Transverse colon (tissue), 4 donors: ENCODE data around the gene ZNF280C. TPM values are rescaled to one million over a fixed set of nuclear protein-coding genes. Genes with fewer than 3 reads are reported as not detected.
"Not testable (repeated sequence)": the region's sequence is repeated elsewhere in the genome, so short reads cannot be mapped to it uniquely, and the experiment has no call there.

ENCODE experiments used
- DNase-seq: peaks from one replicate; pipeline ENCODE4 v3.0.0-alpha.2; 2019
- H3K27ac ChIP-seq, 4 donors: fragments of 200-600 bp; sonication (generic); 2 replicates each; pipeline ENCODE4 v1.5.1; 2016 to 2018; ENCODE audit warnings: inconsistent platforms in 4 of 4
- H3K27me3 ChIP-seq: fragments of 200-600 bp; sonication (generic); 2 replicates; pipeline ENCODE4 v1.5.1; 2017; ENCODE audit warnings: inconsistent platforms
- H3K36me3 ChIP-seq, 4 donors: fragments of 200-600 bp; sonication (generic); 2 replicates each; pipeline ENCODE4 v1.5.1; 2017 to 2019; ENCODE audit warnings: inconsistent platforms in 4 of 4
- H3K4me1 ChIP-seq, 4 donors: fragments of 200-600 bp; sonication (generic); 2 replicates each; pipeline ENCODE4 v1.5.1; 2017 to 2020; ENCODE audit warnings: inconsistent platforms in 4 of 4
- H3K4me3 ChIP-seq, 4 donors: fragments of 200-600 bp; sonication (generic); 1 replicate in 1 of 4; 2 replicates in 3 of 4; pipeline versions ENCODE4 v1.5.1 to v1.6.1; 2017 to 2019; ENCODE audit warnings: inconsistent platforms in 4 of 4
- H3K9me3 ChIP-seq, 2 donors: fragments of 200-600 bp; sonication (generic); 2 replicates each; pipeline ENCODE4 v1.5.1; 2017 to 2019; ENCODE audit warnings: inconsistent platforms in 2 of 2
- CTCF ChIP-seq, 5 experiments: fragments of 200-600 bp in 3 of 5; fragments of 450-650 bp in 2 of 5; sonication (generic) in 3 of 5; IDR thresholded peaks; 1 replicate in 2 of 5; 2 replicates in 3 of 5; pipeline ENCODE4 v1.5.1; 2016 to 2017; ENCODE audit warnings: antibody characterized with exemption in 5 of 5, inconsistent platforms in 3 of 5, mild to moderate bottlenecking in 2 of 5, moderate library complexity in 1 of 5
- EP300 ChIP-seq: sonication (generic); formaldehyde crosslinking; IDR thresholded peaks from one replicate; pipeline ENCODE4 v1.6.1; 2017; ENCODE audit warnings: antibody characterized with exemption, low read depth
- POLR2A ChIP-seq: fragments of 450-650 bp; IDR thresholded peaks from one replicate; pipeline ENCODE4 v1.6.1; 2016; ENCODE audit warnings: antibody characterized with exemption, mild to moderate bottlenecking, moderate library complexity
- POLR2AphosphoS5 ChIP-seq, 3 donors: sonication (generic); formaldehyde crosslinking; IDR thresholded peaks; one replicate each; pipeline ENCODE4 v1.6.1; 2016; ENCODE audit warnings: antibody characterized with exemption in 3 of 3
- WGBS, 2 donors: methylation state at CpG; one replicate each; pipeline ENCODE4 v1.1.5; 2018; ENCODE audit warnings: low coverage in 1 of 2; 5-methylcytosine and 5-hydroxymethylcytosine counted together
- in situ Hi-C, 4 donors: fragments of 200-750 bp; cut with MboI; loops; one replicate each; pipeline versions ENCODE4 v1.15.0 to v1.15.1; 2017; ENCODE audit warnings: low sequenced_read_pairs in 3 of 4, low pct_ligation_motif_present in 1 of 4, low pct_unique_long_range_greater_than_20kb in 1 of 4
- intact Hi-C: fragments of 100-400 bp; cut with DNase I; formaldehyde crosslinking; loops from one replicate; pipeline ENCODE4 v1.15.1; 2023; ENCODE audit warnings: low total_unique reads
- total RNA-seq, 4 donors: library from RNA; depleted of rRNA; stranded (reverse); fragments of >200 nt; gene quantifications; one replicate each; pipeline ENCODE4 v1.1.0, GENCODE V29; 2016

Gene ZNF280C
- total RNA-seq, 4 donors from 2014 or later, result 2.3 to 4.2 (median 3.2) TPM

- intact Hi-C loops, result no loop called here
- TF ChIP-seq POLR2A (no peak), POLR2AphosphoS5 (IDR thresholded peaks at IDR 0.05) (no peak), CTCF (IDR thresholded peaks at IDR 0.05) (no peak), EP300 (no peak)
- no peaks in the 10 kb centered on the region for H3K9me3 ChIP-seq
- no peaks in the 10 kb centered on the region for H3K4me1 ChIP-seq
- H3K27ac ChIP-seq, result no peak overlapping the region
- in situ Hi-C loops, result no loop called here
- no peak for DNase-seq
- H3K4me3 ChIP-seq, result no peak overlapping the region
- H3K36me3 ChIP-seq, result no peaks in the 10 kb centered on the region
- 85% methylated on average over 2 of the region's 2 CpGs; no CpG with 5 or more reads in 1 of the 2 donors for WGBS, 2 donors
- H3K27me3 ChIP-seq, result no peaks in the 10 kb centered on the region
Observed at GRCh38 chrX:130246084-130246483, 22.6 kb downstream of the ZNF280C start.

GRCh38 chrX:130245441-130245840 lies 23.3 kb downstream of the ZNF280C start:
- intact Hi-C loops (no loop called here), in situ Hi-C loops (no loop called here)
- Histone ChIP-seq H3K9me3 (no peaks in the 10 kb centered on the region), H3K4me3 (no peak overlapping the region), H3K27ac (no peak overlapping the region), H3K36me3 (no peaks in the 10 kb centered on the region), H3K4me1 (no peaks in the 10 kb centered on the region), H3K27me3 (no peaks in the 10 kb centered on the region)
- no peak for TF ChIP-seq POLR2AphosphoS5 (IDR thresholded peaks at IDR 0.05)
- TF ChIP-seq EP300, result no peak
- TF ChIP-seq CTCF (IDR thresholded peaks at IDR 0.05), result no peak
- no peak for TF ChIP-seq POLR2A
- no peak for DNase-seq

GRCh38 chrX:130231184-130231583 lies 37.5 kb downstream of the ZNF280C start:
- H3K4me3 ChIP-seq, H3K36me3 ChIP-seq, H3K9me3 ChIP-seq, intact Hi-C loops, H3K27ac ChIP-seq, in situ Hi-C loops, H3K4me1 ChIP-seq, H3K27me3 ChIP-seq, DNase-seq: not testable (repeated sequence)
- 85 to 100% methylated on average over 4 of the region's 4 CpGs for WGBS, 2 donors

- intact Hi-C loops (no loop called here), in situ Hi-C loops (no loop called here)
- H3K4me1 ChIP-seq, result no peaks in the 10 kb centered on the region
- 70 to 79% methylated on average over 2 of the region's 2 CpGs for WGBS, 2 donors
- H3K9me3 ChIP-seq, result no peaks in the 10 kb centered on the region
- no peaks in the 10 kb centered on the region for H3K36me3 ChIP-seq
- H3K27ac ChIP-seq, result no peak overlapping the region
- no peak for DNase-seq
- H3K27me3 ChIP-seq, result no peaks in the 10 kb centered on the region
- TF ChIP-seq EP300, result no peak
- no peak for TF ChIP-seq POLR2AphosphoS5 (IDR thresholded peaks at IDR 0.05)
- TF ChIP-seq POLR2A, result no peak
- TF ChIP-seq CTCF (IDR thresholded peaks at IDR 0.05), result no peak
- H3K4me3 ChIP-seq, result no peak overlapping the region
Observed at GRCh38 chrX:130228871-130229270, 39.8 kb downstream of the ZNF280C start.

- H3K27ac ChIP-seq, result no peak overlapping the region
- no peaks in the 10 kb centered on the region for H3K36me3 ChIP-seq
- H3K4me3 ChIP-seq, result no peak overlapping the region
- H3K27me3 ChIP-seq, result no peaks in the 10 kb centered on the region
- DNase-seq, result no peak
- TF ChIP-seq CTCF (IDR thresholded peaks at IDR 0.05) (no peak), POLR2A (no peak), POLR2AphosphoS5 (IDR thresholded peaks at IDR 0.05) (no peak), EP300 (no peak)
- H3K4me1 ChIP-seq, result no peaks in the 10 kb centered on the region
- H3K9me3 ChIP-seq, result no peaks in the 10 kb centered on the region
- in situ Hi-C loops, result no loop called here
- 82% methylated on average over 2 of the region's 2 CpGs; no CpG with 5 or more reads in 1 of the 2 donors for WGBS, 2 donors
- intact Hi-C loops, result no loop called here
Observed at GRCh38 chrX:130224810-130225209, 43.9 kb downstream of the ZNF280C start.
